SK-N-SH treated with all-trans-retinoic acid at 6 μM for 48 hours (cell line): ENCODE measurements around the gene SLC16A1.

Experiments used
- GLIS3 ChIP-seq: fragments of 250-450 bp; sonication (Bioruptor Pico); IDR thresholded peaks from 2 replicates; pipeline ENCODE4 v1.5.0; 2020; ENCODE audit warnings: mild to moderate bottlenecking, moderate library complexity
- TSHZ2 ChIP-seq: fragments of 250-450 bp; sonication (Bioruptor Pico); IDR thresholded peaks from 2 replicates; pipeline ENCODE4 v1.5.0; 2020; ENCODE audit warnings: mild to moderate bottlenecking, moderate library complexity
- ZFP3 ChIP-seq: fragments of 250-450 bp; sonication (Bioruptor Pico); IDR thresholded peaks from 2 replicates; pipeline ENCODE4 v1.5.0; 2020; ENCODE audit warnings: mild to moderate bottlenecking, moderate library complexity
- ZFP30 ChIP-seq: fragments of 450-650 bp; formaldehyde crosslinking; IDR thresholded peaks from 2 replicates; pipeline ENCODE4 v1.5.0; 2022; ENCODE audit warnings: mild to moderate bottlenecking, moderate library complexity
- TF ChIP-seq, protein P1 (sequence below): fragments of 250-450 bp; sonication (Bioruptor Pico); IDR thresholded peaks from 2 replicates; pipeline ENCODE4 v1.8.0; 2021; ENCODE audit warnings: low read depth, mild to moderate bottlenecking, moderate library complexity, borderline replicate concordance

GRCh38 chr1:112974646-112975045, 18.6 kb upstream of the SLC16A1 start:
- TF ChIP-seq ZFP3 (CRISPR knock-in tag) (no peak), TSHZ2 (CRISPR knock-in tag) (no peak), ZFP30 (no peak), GLIS3 (CRISPR knock-in tag) (no peak)
- TF ChIP-seq, protein P1, sequence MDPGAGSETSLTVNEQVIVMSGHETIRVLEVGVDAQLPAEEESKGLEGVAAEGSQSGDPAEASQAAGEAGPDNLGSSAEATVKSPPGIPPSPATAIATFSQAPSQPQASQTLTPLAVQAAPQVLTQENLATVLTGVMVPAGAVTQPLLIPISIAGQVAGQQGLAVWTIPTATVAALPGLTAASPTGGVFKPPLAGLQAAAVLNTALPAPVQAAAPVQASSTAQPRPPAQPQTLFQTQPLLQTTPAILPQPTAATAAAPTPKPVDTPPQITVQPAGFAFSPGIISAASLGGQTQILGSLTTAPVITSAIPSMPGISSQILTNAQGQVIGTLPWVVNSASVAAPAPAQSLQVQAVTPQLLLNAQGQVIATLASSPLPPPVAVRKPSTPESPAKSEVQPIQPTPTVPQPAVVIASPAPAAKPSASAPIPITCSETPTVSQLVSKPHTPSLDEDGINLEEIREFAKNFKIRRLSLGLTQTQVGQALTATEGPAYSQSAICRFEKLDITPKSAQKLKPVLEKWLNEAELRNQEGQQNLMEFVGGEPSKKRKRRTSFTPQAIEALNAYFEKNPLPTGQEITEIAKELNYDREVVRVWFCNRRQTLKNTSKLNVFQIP (CRISPR knock-in tag) = no peak
